Breast epithelium (tissue), 4 donors: ENCODE results near the gene PTPRCAP. TPM values are rescaled to one million over a fixed set of nuclear protein-coding genes. Genes with fewer than 3 reads are reported as not detected.

ENCODE experiments used
- DNase-seq, 2 donors: peaks; one replicate each; pipeline ENCODE4 v3.0.0-alpha.2; 2019; ENCODE audit warnings: low spot score in 2 of 2
- H3K27ac ChIP-seq, 2 donors: fragments of 200-600 bp; sonication (generic) in 1 of 2; one replicate each; pipeline ENCODE4 v1.5.1; 2016 to 2019; ENCODE audit warnings: mild to moderate bottlenecking in 1 of 2
- H3K27me3 ChIP-seq, 2 donors: fragments of 200-600 bp; sonication (generic) in 1 of 2; one replicate each; pipeline versions ENCODE4 v1.5.1 to v1.6.0; 2017 to 2019; ENCODE audit warnings: control low read depth in 1 of 2, mild to moderate bottlenecking in 1 of 2
- H3K36me3 ChIP-seq: fragments of 200-600 bp; one replicate; pipeline ENCODE4 v1.5.1; 2019
- H3K4me1 ChIP-seq, 2 donors: fragments of 200-600 bp; sonication (generic); one replicate each; pipeline ENCODE4 v1.5.1; 2016 to 2019; ENCODE audit warnings: control low read depth in 1 of 2
- H3K4me3 ChIP-seq, 3 donors: fragments of 200-600 bp; sonication (generic); 1 replicate in 2 of 3; 2 replicates in 1 of 3; pipeline ENCODE4 v1.5.1; 2016 to 2019; ENCODE audit warnings: mild to moderate bottlenecking in 3 of 3, moderate library complexity in 2 of 3
- H3K9me3 ChIP-seq, 2 donors: fragments of 200-600 bp; sonication (generic) in 1 of 2; one replicate each; pipeline ENCODE4 v1.5.1; 2016 to 2019; ENCODE audit warnings: control low read depth in 1 of 2
- POLR2A ChIP-seq: fragments of 450-650 bp; IDR thresholded peaks from one replicate; pipeline ENCODE4 v1.6.1; 2016; ENCODE audit warnings: antibody characterized with exemption, mild to moderate bottlenecking, moderate library complexity
- POLR2AphosphoS5 ChIP-seq, 3 donors: sonication (generic); formaldehyde crosslinking; IDR thresholded peaks; one replicate each; pipeline ENCODE4 v1.6.1; 2017; ENCODE audit warnings: antibody characterized with exemption in 3 of 3
- intact Hi-C: fragments of 100-400 bp; cut with DNase I; formaldehyde crosslinking; loops from one replicate; pipeline ENCODE4 v1.15.1; 2023; ENCODE audit warnings: low total_unique reads
- total RNA-seq, 3 donors: library from RNA; depleted of rRNA; stranded (reverse); fragments of >200 nt; gene quantifications; one replicate each; pipeline ENCODE4 v1.1.0, GENCODE V29; 2016
- TF ChIP-seq, protein P1 (sequence below), 3 donors: fragments of 450-650 bp; IDR thresholded peaks; one replicate each; pipeline ENCODE4 v1.5.1; 2016 to 2017; ENCODE audit warnings: antibody characterized with exemption in 3 of 3, mild to moderate bottlenecking in 3 of 3, moderate library complexity in 3 of 3

PTPRCAP gene
- total RNA-seq, 3 donors from 2014 or later: 2.1 to 9.2 (median 8.0) TPM

DNA sequence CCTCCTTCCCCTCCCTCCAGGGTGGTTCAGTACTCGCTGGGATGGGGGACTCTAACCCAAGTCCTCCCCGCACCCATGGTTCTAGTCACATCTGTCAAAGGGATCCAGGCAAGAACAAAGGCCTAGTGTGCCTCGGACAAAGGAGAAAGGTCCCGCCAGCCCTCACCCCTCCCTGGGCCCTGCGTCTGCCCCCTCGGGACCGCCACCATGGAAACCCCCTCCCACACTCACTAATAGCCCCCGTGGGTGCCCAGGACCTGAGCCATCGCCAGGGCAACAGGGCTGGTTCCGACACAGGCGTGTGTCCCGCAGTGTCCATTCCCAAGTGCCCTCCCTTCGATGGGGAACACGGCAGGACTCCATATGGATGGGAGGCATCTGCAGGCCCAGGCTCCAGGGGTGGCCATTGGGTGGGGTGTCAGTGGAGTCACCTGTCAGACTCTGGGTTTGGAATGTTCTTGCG, 27.1 kb downstream of the PTPRCAP start:
- H3K4me3 ChIP-seq: no peak overlapping the region
- H3K27ac ChIP-seq: no peak overlapping the region
- DNase-seq: no peak
- intact Hi-C loops: no loop called here
- no peaks in the 10 kb centered on the region for H3K36me3 ChIP-seq
- TF ChIP-seq, protein P1, sequence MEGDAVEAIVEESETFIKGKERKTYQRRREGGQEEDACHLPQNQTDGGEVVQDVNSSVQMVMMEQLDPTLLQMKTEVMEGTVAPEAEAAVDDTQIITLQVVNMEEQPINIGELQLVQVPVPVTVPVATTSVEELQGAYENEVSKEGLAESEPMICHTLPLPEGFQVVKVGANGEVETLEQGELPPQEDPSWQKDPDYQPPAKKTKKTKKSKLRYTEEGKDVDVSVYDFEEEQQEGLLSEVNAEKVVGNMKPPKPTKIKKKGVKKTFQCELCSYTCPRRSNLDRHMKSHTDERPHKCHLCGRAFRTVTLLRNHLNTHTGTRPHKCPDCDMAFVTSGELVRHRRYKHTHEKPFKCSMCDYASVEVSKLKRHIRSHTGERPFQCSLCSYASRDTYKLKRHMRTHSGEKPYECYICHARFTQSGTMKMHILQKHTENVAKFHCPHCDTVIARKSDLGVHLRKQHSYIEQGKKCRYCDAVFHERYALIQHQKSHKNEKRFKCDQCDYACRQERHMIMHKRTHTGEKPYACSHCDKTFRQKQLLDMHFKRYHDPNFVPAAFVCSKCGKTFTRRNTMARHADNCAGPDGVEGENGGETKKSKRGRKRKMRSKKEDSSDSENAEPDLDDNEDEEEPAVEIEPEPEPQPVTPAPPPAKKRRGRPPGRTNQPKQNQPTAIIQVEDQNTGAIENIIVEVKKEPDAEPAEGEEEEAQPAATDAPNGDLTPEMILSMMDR (IDR thresholded peaks at IDR 0.05): no peak
- no peak for TF ChIP-seq POLR2AphosphoS5 (IDR thresholded peaks at IDR 0.05)
- no peak for TF ChIP-seq POLR2A
- H3K27me3 ChIP-seq: peaks cover 0 to 15% of the 10 kb centered on the region in 2 donors
- H3K4me1 ChIP-seq: no peaks in the 10 kb centered on the region
- no peaks in the 10 kb centered on the region for H3K9me3 ChIP-seq

DNA sequence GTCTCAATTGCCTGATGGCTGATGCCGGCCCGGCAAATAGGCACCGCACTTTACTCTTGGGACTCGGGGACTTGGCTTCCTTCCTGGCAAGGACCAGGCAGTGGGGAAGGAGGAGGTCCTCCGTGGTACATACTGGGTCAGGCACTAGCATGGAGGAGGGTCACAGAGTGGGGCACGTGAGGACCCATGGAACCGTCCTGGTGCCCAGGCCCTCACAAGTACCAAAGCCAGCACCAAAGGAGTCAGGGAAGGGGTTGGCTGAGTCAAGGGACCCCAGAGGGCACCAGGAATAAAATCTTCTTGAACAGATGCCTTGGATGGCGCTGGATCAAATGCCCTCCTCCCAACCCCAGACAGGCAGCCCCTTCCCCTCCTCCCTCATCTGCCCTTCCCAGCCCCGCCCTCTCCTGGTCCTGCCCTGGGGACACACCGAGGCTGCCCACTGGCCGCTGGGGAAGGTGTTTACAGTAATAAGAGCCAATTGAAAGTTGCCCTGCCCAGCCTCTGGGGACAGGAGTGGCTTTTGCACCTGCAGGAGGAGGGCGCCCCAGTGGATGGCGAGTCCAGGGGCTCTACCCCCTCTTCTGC, 27.6 kb downstream of the PTPRCAP start:
- Histone ChIP-seq H3K4me1 (no peaks in the 10 kb centered on the region), H3K27ac (no peak overlapping the region), H3K27me3 (peaks cover 0 to 15% of the 10 kb centered on the region in 2 donors), H3K4me3 (no peak overlapping the region), H3K36me3 (no peaks in the 10 kb centered on the region), H3K9me3 (no peaks in the 10 kb centered on the region)
- TF ChIP-seq, protein P1 (IDR thresholded peaks at IDR 0.05): no peak
- TF ChIP-seq POLR2A: no peak
- TF ChIP-seq POLR2AphosphoS5 (IDR thresholded peaks at IDR 0.05): no peak
- DNase-seq: no peak
- intact Hi-C loops: no loop called here

DNA sequence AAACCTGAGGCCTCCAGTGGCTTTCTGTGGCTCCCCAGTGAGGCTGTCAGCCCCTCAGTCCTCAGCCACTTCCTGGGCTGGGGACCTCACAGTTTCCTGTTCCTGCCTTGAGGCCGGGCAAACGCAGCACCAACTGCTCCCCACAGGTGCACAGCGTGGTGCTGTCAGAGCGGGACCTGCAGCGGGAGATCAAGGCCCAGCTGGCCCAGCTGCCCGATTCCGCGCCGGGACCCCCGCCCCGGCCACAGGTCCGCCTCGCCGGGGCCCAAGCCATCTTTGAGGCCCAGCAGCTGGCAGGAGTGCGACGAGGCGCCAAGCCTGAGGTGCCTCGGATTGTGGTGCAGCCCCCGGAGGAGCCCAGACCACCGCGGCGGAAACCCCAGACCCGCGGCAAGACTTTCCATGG, 28.2 kb downstream of the PTPRCAP start:
- H3K4me1 ChIP-seq: no peaks in the 10 kb centered on the region
- H3K27me3 ChIP-seq: peaks cover 0 to 15% of the 10 kb centered on the region in 2 donors
- no peak for DNase-seq
- H3K9me3 ChIP-seq: no peaks in the 10 kb centered on the region
- no peak overlapping the region for H3K27ac ChIP-seq
- intact Hi-C loops: no loop called here
- no peak overlapping the region for H3K4me3 ChIP-seq
- TF ChIP-seq POLR2AphosphoS5 (IDR thresholded peaks at IDR 0.05) (no peak), POLR2A (no peak)
- TF ChIP-seq, protein P1 (IDR thresholded peaks at IDR 0.05): no peak
- H3K36me3 ChIP-seq: no peaks in the 10 kb centered on the region

DNA sequence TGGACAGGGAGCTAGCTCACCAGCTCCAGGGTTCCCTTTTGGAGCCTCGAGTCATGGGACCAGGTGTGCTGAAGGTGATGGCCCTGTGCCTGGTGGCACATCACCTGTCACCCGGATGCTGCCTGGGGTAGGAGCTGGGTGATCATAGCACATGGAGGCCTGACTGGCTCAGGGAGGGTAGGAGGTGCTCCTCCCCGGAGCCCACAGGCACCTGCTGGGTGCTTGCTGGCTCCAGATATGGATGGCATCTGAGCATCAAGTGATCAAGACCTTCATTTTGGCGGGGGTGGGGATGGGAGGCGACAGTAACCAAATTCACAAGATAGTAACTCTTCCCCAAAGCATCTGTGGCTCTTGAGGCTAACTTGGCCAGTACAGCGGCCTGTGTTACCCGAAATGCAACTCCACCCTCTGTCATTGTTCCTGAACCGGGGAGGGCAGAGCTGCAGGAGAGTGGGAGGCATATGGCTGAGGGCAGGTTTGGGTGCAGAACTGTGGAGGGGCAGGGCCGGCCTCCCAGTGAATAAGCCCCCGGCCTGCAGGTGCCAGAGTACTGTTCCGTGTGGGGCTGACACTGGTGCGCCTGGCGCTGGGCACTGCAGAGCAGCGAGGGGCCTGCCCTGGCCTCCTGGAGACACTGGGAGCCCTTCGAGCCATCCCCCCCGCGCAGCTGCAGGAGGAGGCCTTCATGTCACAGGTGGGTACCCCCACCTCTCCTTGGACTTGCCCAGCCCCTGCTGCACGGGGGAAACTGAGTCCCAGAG, 28.9 kb downstream of the PTPRCAP start:
- H3K9me3 ChIP-seq: no peaks in the 10 kb centered on the region
- no peak overlapping the region for H3K27ac ChIP-seq
- intact Hi-C loops: no loop called here
- no peak overlapping the region for H3K4me3 ChIP-seq
- H3K4me1 ChIP-seq: no peaks in the 10 kb centered on the region
- no peaks in the 10 kb centered on the region for H3K36me3 ChIP-seq
- peaks cover 0 to 15% of the 10 kb centered on the region in 2 donors for H3K27me3 ChIP-seq
- no peak for DNase-seq
- TF ChIP-seq, protein P1 (IDR thresholded peaks at IDR 0.05): no peak
- TF ChIP-seq POLR2A (no peak), POLR2AphosphoS5 (IDR thresholded peaks at IDR 0.05) (no peak)

DNA sequence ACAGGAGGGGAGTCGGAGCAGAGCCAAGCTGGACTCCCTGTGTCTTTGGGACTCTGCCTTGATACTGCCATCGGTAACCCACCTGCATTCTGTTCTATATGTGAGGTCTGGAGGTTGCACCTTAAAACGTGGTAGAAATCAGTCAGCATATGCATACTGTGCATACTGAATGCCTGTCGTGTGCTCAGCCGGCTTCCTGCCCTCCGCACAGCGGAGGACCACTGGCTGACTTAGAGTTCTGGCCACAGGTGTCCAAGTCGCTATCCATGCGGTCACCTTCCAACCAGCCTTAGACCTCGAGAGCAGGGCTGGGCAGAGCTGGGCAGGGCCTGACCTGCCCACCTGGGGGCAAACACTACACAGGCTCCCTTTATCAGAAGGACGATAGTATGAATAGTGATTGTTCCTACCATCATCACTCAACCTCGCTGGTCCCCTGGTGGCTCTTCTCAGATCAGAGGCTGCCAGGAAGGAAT, 29.8 kb downstream of the PTPRCAP start:
- Histone ChIP-seq H3K4me1 (no peaks in the 10 kb centered on the region), H3K4me3 (no peak overlapping the region), H3K27ac (no peak overlapping the region), H3K27me3 (peaks cover 0 to 15% of the 10 kb centered on the region in 2 donors), H3K9me3 (no peaks in the 10 kb centered on the region), H3K36me3 (no peaks in the 10 kb centered on the region)
- intact Hi-C loops: no loop called here
- TF ChIP-seq POLR2A (no peak), POLR2AphosphoS5 (IDR thresholded peaks at IDR 0.05) (no peak)
- TF ChIP-seq, protein P1 (IDR thresholded peaks at IDR 0.05): no peak
- no peak for DNase-seq
